Osteocyte (in vitro differentiated cells): ENCODE data around the gene FOXG1. TPM values are rescaled to one million over a fixed set of nuclear protein-coding genes. Genes with fewer than 3 reads are reported as not detected.

ENCODE experiments used
- DNase-seq: peaks from one replicate; pipeline ENCODE4 v3.0.0; 2021; ENCODE audit warnings: mixed read lengths; ENCODE audit not compliant: unreplicated experiment; ENCODE audit errors: extremely low spot score
- H3K27ac Mint-ChIP-seq: one replicate; pipeline ENCODE4 v1.8.0; 2021; ENCODE audit warnings: mild to moderate bottlenecking, mixed read lengths; ENCODE audit not compliant: unreplicated experiment
- H3K27me3 Mint-ChIP-seq: one replicate; pipeline ENCODE4 v1.8.0; 2021; ENCODE audit warnings: mixed read lengths; ENCODE audit not compliant: unreplicated experiment
- H3K36me3 Mint-ChIP-seq: one replicate; pipeline ENCODE4 v1.8.0; 2021; ENCODE audit warnings: mixed read lengths; ENCODE audit not compliant: unreplicated experiment
- H3K4me1 Mint-ChIP-seq: one replicate; pipeline ENCODE4 v1.8.0; 2021; ENCODE audit warnings: mixed read lengths; ENCODE audit not compliant: unreplicated experiment
- H3K4me3 Mint-ChIP-seq: one replicate; pipeline ENCODE4 v1.8.0; 2021; ENCODE audit warnings: mild to moderate bottlenecking, moderate library complexity, mixed read lengths; ENCODE audit not compliant: unreplicated experiment
- H3K9me3 Mint-ChIP-seq: one replicate; pipeline ENCODE4 v1.8.0; 2021; ENCODE audit warnings: mixed read lengths; ENCODE audit not compliant: unreplicated experiment
- CTCF ChIP-seq: fragments of 200-600 bp; sonication (generic); IDR thresholded peaks from 2 replicates; pipeline ENCODE4 v1.5.0; 2021; ENCODE audit warnings: antibody characterized with exemption, mild to moderate bottlenecking, moderate library complexity
- total RNA-seq: library from RNA; stranded (reverse); gene quantifications from 2 replicates; pipeline ENCODE4 v1.2.1, GENCODE V29; 2021

Gene FOXG1
- total RNA-seq, 1 donor from 2014 or later, result not detected

DNA sequence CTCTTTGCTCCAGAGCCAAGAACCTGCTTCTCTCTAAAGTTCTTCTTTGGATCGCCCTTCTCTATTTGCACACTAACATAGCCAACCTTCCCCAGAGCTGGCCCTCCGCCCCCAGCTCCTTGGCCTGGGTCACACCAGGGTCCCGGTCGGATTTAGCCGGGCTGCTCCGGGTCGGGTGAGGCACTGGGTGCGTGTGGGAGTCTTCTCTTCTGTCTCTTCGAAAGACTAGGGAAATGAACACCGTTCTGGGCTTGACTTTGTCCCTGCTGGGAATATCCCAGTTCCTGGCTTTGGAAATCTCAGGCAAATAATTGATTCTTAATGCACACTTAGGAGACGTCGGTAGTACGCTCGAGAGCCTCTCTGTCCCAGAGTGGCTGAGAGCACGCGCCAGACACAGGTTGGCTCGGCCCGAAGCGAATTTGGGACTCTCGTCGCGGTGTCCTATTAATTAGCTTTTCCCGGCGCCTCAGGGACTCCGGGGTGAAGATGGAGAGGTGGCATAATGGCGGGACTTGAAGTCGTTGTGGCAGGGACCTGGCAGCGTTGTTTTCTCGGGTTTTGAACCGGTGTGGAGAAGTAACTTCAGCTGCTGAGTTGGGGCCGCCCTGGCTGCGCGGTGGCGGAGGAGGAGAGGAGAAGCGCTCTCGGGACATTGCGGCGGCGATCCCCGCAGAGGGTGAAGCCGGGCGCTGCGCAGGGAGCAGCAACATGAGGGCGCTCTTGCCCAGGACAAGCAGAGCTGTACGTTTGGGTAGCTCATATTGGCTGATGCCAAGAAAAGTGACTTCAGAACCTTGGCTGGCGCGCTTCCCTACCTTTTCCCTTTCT, 7.5 kb downstream of the FOXG1 start:
- no peak for DNase-seq
- no peaks in the 10 kb centered on the region for H3K36me3 Mint-ChIP-seq
- no peaks in the 10 kb centered on the region for H3K4me1 Mint-ChIP-seq
- TF ChIP-seq CTCF, result peak; percentile 12
- peaks cover 91% of the 10 kb centered on the region for H3K27me3 Mint-ChIP-seq
- H3K4me3 Mint-ChIP-seq, result no peak overlapping the region
- no peaks in the 10 kb centered on the region for H3K9me3 Mint-ChIP-seq
- H3K27ac Mint-ChIP-seq, result no peak overlapping the region

GRCh38 chr14:28774764-28775735, 8.5 kb downstream of the FOXG1 start:
- no peak overlapping the region for H3K27ac Mint-ChIP-seq
- H3K4me3 Mint-ChIP-seq, result no peak overlapping the region
- no peak for TF ChIP-seq CTCF
- H3K36me3 Mint-ChIP-seq, result no peaks in the 10 kb centered on the region
- H3K9me3 Mint-ChIP-seq, result no peaks in the 10 kb centered on the region
- H3K4me1 Mint-ChIP-seq, result no peaks in the 10 kb centered on the region
- no peak for DNase-seq
- H3K27me3 Mint-ChIP-seq, result peaks cover 95% of the 10 kb centered on the region

DNA sequence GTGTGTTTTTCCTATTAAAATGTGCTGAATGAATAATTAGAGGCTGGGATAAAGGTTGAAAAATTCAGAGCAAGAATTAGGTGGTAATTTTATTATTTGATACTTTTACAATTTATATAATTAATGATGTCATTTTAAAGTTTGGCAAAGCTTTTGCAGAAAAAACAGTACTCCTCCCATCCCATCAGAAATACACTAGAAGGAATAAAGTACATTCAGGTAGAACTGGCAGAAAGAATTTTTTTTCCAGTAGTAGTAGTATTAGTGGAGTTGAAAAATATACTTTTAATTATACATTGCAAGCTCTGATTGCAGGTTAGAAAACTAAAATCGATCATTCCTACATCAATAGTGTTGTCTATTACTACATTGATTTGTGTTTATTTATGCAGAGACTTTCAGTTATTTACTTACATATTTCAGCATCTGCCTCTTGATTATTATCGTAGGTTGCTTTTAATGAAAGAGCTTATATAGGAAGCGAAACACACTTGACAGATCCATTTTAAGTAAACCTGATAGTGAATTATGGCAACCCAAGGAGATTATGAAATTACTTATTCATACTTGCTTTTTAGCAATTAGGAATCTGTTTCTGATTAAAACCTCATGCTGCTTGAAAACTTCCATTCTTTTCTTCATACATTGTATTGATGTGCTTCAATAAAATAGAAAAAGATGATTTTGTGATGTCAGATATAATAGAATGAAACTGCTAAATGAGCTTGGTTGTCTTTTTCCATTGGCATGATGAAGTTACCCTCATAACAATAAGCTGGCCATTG, 10.1 kb downstream of the FOXG1 start:
- no peak for DNase-seq
- no peaks in the 10 kb centered on the region for H3K4me1 Mint-ChIP-seq
- H3K27me3 Mint-ChIP-seq, result peaks cover 96% of the 10 kb centered on the region
- no peak for TF ChIP-seq CTCF
- no peak overlapping the region for H3K4me3 Mint-ChIP-seq
- H3K9me3 Mint-ChIP-seq, result no peaks in the 10 kb centered on the region
- no peak overlapping the region for H3K27ac Mint-ChIP-seq
- H3K36me3 Mint-ChIP-seq, result no peaks in the 10 kb centered on the region

- Mint-ChIP-seq H3K4me3 (no peak overlapping the region), H3K27me3 (peaks cover 95% of the 10 kb centered on the region), H3K4me1 (no peaks in the 10 kb centered on the region), H3K36me3 (no peaks in the 10 kb centered on the region), H3K27ac (no peak overlapping the region), H3K9me3 (no peaks in the 10 kb centered on the region)
- no peak for DNase-seq
- no peak for TF ChIP-seq CTCF
Observed at GRCh38 chr14:28777471-28778137, 11.0 kb downstream of the FOXG1 start.
